C4-2B (cell line): ENCODE data around the gene GSTM3.
"Not testable (repeated sequence)": the region's sequence is repeated elsewhere in the genome, so short reads cannot be mapped to it uniquely, and the experiment has no call there.

Experiments used
- H3K27ac ChIP-seq: fragments of 450-650 bp; 2 replicates; pipeline ENCODE4 v1.5.1; 2017
- ZFX ChIP-seq: fragments of 450-650 bp; IDR thresholded peaks from 2 replicates; pipeline ENCODE4 v1.6.1; 2017
- TF ChIP-seq, protein P1 (sequence below): fragments of 450-650 bp; conservative IDR thresholded peaks from 2 replicates; pipeline ENCODE4 v1.5.1; 2017; ENCODE audit warnings: mild to moderate bottlenecking

Gene GSTM3

DNA sequence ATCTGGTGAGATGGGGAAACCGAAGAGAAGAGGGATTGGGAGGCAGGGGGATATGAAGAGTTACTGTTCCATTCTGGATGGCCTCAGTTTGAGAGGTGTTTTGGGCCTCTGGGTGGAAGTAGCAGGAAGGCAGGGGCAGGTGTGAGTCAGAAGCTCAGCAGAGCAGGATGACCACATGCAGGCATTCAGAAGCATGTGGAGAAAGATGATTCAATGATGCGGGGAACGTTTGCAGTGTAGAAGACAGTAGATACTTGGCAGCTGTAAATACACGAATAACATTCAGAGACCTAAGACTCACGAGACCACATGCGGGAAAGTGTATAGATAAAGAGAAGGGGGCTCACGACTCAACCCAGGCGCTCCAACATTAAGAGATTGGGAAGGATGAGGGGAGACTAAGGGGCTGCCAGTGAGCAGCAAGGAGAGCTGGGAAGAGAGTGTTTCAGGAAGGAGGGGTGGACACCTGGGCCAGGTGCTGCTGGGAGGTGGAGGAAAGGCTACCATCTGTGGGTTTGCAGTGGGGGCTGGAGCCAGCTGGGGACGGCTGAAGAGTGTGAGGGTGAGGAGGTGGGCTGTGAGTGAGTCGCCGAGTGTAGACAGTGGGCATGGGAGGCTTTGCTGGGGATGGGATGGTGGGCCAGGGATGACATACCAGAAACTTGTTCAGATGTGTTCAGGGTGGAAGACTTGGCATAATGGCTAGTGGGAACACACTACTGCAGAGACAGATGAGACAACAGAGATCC is 28.7 kb upstream of the GSTM3 start:
- TF ChIP-seq, protein P1, sequence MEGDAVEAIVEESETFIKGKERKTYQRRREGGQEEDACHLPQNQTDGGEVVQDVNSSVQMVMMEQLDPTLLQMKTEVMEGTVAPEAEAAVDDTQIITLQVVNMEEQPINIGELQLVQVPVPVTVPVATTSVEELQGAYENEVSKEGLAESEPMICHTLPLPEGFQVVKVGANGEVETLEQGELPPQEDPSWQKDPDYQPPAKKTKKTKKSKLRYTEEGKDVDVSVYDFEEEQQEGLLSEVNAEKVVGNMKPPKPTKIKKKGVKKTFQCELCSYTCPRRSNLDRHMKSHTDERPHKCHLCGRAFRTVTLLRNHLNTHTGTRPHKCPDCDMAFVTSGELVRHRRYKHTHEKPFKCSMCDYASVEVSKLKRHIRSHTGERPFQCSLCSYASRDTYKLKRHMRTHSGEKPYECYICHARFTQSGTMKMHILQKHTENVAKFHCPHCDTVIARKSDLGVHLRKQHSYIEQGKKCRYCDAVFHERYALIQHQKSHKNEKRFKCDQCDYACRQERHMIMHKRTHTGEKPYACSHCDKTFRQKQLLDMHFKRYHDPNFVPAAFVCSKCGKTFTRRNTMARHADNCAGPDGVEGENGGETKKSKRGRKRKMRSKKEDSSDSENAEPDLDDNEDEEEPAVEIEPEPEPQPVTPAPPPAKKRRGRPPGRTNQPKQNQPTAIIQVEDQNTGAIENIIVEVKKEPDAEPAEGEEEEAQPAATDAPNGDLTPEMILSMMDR: no peak
- no peak for TF ChIP-seq ZFX
- H3K27ac ChIP-seq: no peak overlapping the region

GRCh38 chr1:109768820-109769219 is 28.0 kb upstream of the GSTM3 start:
- TF ChIP-seq, protein P1: no peak
- TF ChIP-seq ZFX: no peak
- H3K27ac ChIP-seq: no peak overlapping the region

DNA sequence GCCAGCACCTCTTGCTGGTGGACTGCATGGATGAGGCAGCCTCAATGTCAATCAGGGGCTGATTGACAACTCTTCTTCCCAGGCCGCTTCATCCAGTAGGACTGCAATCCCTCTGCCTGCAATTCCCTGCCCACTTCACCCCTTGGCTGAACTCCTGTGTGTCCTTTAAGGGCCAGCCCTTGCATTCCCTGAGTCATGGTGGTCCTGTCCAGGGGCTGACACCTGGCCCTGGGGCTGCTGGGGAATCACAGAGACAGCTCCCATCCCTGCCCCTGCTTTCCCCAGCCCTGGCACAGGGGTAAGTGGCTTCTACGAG is 27.5 kb upstream of the GSTM3 start:
- H3K27ac ChIP-seq: no peak overlapping the region
- TF ChIP-seq, protein P1: no peak

DNA sequence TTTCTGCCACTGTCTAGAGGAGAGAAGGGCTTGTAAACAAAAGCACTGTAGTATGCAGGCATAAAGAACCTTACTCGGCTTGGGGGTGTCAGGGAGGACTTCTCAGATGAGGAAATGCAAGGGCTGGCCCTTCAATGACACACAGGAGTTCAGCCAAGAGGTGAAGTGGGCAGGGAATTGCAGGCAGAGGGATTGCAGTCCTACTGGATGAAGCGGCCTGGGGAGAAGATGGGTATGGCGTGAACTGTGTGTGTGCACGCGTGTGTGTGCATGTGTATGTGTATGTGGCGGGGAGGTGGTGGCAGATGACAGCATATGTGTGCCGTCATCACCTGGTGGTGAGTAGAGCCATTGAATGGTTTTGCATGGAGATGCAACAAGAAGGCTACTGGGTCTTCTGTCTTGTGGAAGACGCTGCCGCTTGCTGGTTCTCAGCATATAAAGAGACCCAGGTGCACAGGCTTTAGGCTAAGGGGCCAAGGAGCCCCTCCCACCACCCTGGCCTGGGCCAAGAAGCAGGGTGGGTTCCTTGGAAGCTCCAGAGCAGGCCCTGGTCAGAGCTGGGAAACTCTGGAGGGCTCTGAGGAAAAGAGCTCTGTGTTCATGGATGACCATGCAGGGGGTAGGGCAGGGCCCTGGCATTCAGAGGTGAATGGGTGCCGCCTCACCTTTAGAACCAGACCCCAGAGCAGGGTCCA is 26.9 kb upstream of the GSTM3 start:
- no peak for TF ChIP-seq ZFX
- TF ChIP-seq, protein P1: no peak
- H3K27ac ChIP-seq: no peak overlapping the region

DNA sequence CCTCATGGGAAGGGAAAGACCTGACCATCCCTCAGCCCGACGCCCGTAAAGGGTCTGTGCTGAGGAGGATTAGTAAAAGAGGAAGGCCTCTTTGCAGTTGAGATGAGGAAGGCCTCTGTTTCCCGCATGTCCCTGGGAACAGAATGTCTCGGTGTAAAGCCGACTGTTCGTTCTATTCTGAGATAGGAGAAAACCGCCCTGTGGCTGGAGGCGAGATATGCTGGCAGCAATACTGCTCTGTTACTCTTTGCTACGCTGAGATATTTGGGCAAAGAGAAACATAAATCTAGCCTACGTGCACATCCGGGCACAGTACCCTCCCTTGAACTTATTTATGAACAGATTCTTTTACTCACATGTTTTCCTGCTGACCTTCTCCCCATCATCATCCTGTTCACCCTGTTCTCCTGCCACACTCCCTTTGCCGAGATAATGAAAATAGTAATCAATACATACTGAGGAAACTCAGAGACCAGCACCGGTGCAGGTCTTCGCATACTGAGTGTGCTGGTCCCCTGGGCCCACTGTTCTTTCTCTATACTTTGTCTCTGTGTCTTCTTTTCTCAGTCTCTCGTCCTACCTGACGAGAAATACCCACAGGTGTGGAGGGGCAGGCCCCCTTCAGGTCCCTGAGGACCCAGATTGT is 26.3 kb upstream of the GSTM3 start:
- H3K27ac ChIP-seq: not testable (repeated sequence)

- TF ChIP-seq, protein P1: no peak
- no peak overlapping the region for H3K27ac ChIP-seq
These were observed 25.2 kb upstream of the GSTM3 start for GRCh38 chr1:109765896-109766615.

- no peak overlapping the region for H3K27ac ChIP-seq
- no peak for TF ChIP-seq ZFX
- TF ChIP-seq, protein P1: no peak
These were observed 24.6 kb upstream of the GSTM3 start for GRCh38 chr1:109765483-109765815.
